HG02973 (cell line): Measurements from ENCODE around the gene KIF12.

Source experiments
- ATAC-seq: cut with Tn5 transposase; IDR thresholded peaks from one replicate; pipeline ENCODE4 v1.9.1; 2021; ENCODE audit warnings: moderate library complexity; ENCODE audit not compliant: unreplicated experiment

The KIF12 gene

GRCh38 chr9:114070188-114071103 is 28.6 kb downstream of the KIF12 start:
- ATAC-seq = no peak

- no peak for ATAC-seq
Measured at GRCh38 chr9:114069476-114070187, 29.5 kb downstream of the KIF12 start.

- ATAC-seq = no peak
Measured at GRCh38 chr9:114065304-114065703, 33.8 kb downstream of the KIF12 start.

- no peak for ATAC-seq
Measured at GRCh38 chr9:114061830-114062474, 37.1 kb downstream of the KIF12 start.

GRCh38 chr9:114061292-114061691 is 37.8 kb downstream of the KIF12 start:
- no peak for ATAC-seq

GRCh38 chr9:114060711-114061110 is 38.4 kb downstream of the KIF12 start:
- ATAC-seq = no peak

GRCh38 chr9:114060070-114060469 is 39.0 kb downstream of the KIF12 start:
- no peak for ATAC-seq

- ATAC-seq = no peak
Measured at GRCh38 chr9:114059047-114059803, 39.9 kb downstream of the KIF12 start.

GRCh38 chr9:114058688-114059046 is 40.4 kb downstream of the KIF12 start:
- ATAC-seq = no peak

- no peak for ATAC-seq
Measured at GRCh38 chr9:114057161-114057885, 41.8 kb downstream of the KIF12 start.

GRCh38 chr9:114056527-114056926 is 42.6 kb downstream of the KIF12 start:
- ATAC-seq = no peak

- ATAC-seq = no peak
Measured at GRCh38 chr9:114055894-114056293, 43.2 kb downstream of the KIF12 start.

- ATAC-seq = no peak
Measured at GRCh38 chr9:114055061-114055460, 44.0 kb downstream of the KIF12 start.

- ATAC-seq = no peak
Measured at GRCh38 chr9:114054191-114054690, 44.9 kb downstream of the KIF12 start.

GRCh38 chr9:114053246-114054005 is 45.7 kb downstream of the KIF12 start:
- no peak for ATAC-seq

GRCh38 chr9:114051706-114052105 is 47.4 kb downstream of the KIF12 start:
- no peak for ATAC-seq

- no peak for ATAC-seq
Measured at GRCh38 chr9:114051281-114051680, 47.8 kb downstream of the KIF12 start.

GRCh38 chr9:114050646-114051045 is 48.4 kb downstream of the KIF12 start:
- ATAC-seq = no peak

- no peak for ATAC-seq
Measured at GRCh38 chr9:114050226-114050568, 48.9 kb downstream of the KIF12 start.
